Middle frontal gyrus (tissue), 1 donor: ENCODE measurements around the gene RNF19B.

Experiments used
- DNase-seq: peaks from one replicate; pipeline ENCODE4 v3.0.0-alpha.2; 2015; ENCODE audit warnings: low spot score; ENCODE audit errors: extremely low spot score

RNF19B gene

DNA sequence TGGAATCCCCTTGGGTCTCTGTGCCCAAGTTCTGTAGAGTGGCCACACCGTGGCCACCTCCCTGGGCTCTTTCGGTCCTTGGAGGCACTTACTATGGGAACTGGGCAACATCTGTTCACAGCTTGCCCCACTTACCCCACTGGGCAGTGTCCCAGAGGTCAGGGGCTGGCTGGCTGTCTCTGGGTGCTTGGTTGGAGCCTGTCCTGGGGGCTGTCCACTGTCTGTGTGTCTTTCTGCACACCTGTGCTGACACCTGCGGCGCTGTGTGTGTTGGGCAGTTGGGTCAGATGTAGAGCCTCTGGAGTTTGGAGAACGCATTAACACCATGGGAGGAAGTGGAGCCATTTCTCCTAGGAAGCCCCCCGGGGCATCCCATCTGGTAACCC lies 62.1 kb downstream of the RNF19B start:
- no peak for DNase-seq

DNA sequence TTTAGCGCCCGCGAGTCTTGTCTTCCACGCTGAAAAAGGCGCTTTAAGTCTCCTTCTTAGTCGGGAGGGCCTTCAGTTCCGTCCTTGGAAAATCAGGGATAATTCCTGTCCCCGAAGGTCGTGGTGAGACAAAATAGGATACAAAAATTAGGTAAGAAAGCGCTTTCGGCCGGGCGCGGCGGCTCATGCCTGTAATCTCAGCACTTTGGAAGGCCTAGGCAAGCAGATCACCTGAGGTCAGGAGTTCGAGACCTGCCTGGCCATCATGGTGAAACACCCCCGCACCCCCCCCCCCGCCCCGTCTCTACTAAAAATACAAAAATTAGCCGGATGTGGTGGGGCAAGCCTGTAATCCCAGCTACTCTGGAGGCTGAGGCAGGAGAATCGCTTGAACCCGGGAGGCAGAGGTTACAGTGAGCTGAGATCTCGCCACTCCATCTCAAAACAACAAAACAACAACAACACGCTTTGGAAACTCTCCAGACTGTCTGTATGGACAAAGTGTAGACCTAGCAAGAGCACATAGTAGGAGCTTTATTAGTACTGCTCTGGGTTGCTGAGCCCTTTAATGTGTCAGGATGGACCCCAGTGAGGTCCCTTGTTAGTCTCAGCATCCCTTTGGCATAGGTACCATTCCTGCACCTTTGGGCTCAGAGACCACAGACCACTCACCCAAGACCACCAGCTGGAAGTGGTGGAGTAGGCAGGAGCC lies 62.6 kb downstream of the RNF19B start:
- DNase-seq = no peak

DNA sequence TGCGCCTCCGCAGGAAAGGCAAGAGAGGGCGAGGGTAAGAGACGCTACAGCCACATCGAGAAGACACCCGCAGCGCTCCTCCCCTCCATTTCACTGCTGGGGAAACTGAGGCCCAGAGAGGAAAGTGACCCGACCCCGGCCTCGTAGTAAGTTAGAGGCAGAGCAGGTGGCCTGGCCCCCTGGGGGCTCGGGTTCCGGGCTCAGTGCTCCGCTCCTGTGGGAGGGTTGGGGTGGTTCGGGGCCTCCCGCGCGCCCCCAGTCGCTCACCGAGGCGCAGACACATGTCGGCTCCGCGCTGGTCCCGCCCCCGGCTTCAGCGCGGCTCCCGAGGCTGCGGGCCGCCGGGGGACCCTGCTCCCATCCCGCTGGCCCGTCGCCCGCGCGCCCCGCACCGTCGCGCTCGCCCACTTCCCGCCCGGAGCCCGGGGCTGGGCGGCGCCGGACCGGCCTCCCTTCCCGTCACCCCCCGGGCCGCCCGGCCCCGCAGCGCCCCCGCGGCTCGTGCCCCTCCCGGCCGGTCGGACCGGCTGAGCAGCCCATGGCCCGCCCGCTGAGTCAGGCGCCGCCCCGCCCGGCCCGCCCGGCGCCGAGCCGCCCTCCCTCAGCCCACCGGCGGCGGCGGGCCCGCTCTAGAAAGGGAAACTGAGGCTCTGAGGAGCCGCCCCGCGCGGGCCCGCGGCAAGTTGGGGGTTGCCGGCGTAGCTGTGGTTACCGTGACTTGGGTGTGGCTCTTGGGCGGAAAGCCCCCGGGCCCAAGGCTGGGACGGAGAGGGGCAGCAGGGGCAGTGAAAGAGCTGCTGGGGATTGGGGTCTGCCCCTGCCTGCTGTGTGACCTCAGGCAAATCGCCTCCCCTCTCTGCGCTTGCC lies 63.4 kb downstream of the RNF19B start, which contains the start of gene TMEM54:
TMEM54 (minus strand) TSS at position 434 of the 867 bp plus-strand sequence; CDS start at position 283, 151 bp downstream.
- no peak for DNase-seq

DNA sequence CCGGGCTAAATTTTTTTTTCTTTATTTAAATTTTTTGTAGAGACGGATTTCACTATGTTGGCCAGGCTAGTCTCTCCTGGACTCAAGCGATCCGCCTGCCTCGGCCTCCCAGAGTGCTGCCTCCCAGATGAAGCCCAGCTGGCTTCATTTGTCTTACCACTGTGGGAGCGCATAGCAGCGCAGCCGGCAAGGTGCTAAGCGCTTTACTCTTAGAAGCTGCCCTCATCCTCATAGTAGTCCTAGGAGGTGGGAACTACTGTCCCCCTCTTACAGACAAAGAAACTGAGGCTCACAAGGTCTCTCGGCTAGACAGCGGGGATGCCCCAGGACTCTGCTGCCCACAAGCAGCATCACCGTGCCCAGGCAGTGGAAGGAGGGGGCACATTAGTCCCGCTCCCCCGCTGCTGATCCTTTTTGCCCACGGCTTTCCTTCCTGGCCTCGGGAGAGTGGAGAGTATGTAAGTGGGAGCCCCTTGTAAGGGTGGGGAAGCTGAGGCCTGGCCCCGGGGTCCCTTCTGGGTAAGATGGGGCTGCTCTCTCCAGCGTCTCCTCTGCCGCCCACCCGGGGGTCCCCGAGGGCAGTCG lies 64.1 kb downstream of the RNF19B start:
- no peak for DNase-seq

DNA sequence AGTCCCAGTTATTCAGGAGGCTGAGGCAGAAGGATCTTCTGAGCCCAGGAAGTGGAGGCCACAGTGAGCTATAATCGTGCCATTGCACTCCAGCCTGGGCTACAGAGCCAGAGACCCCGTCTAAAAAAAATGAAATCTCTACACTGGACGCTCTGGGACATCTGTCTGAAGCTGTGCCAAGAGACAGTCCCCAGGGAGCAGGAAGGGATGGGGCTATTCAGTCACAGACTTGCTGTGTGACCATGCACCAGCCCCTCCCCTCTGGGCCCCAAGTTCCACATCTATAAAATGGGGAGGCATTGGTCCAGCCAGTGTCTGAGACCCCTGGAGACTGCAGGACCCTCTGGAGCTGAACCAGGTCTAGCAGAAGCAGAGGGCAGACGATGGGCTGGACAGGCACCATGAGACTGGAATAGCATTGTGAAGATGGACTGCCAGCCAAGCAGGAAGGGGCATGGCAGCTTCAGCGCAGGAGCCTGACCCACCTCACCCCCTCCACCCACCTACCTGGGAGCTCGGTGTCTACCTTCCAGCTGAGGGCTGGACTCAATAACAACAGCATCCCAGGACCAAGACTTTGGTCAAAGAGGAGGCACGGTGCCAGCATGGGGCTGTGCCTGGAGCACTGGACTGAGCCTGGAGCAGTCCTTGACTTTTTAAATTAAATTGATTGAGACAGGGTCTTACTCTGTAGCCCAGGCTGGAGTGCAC lies 64.9 kb downstream of the RNF19B start:
- DNase-seq = no peak

DNA sequence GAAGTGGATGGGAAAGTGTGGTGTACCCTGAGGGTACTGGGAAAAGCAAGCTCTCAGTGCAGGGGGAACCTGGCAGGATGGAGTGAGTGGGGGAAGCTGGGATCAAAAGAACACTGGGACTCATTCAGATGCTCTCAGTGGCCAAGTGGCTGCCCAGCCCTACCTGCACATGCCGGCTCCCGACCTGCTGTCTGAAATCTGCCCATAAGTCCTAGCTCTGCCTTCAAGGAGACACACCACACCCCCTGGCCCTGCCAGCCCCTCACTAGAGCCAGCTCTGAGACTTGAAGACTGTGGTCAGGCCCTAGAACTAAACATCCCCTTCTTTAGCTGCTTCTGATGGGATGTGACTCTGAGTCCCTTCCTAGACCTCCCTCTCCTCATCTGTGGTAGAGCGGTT lies 65.7 kb downstream of the RNF19B start:
- no peak for DNase-seq

DNA sequence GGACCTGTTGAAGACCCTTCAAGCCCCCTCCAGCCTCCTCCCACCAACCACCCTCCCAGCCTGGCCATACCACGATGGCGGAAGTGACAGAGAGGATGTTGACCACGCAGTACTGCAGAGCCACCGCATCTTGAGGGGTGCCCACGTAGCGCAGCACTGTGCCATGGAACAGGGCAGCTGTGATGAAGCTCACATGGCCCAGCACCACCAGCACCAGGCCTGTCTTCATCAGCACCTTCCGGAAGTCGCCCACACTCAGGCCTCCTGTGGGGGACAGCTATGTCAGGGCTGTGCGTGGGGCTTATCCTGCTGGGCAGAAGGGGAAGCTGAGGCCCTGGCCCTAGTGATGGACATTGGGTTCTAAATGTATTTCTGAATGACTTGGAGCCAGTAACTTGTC lies 66.6 kb downstream of the RNF19B start:
- DNase-seq = no peak

DNA sequence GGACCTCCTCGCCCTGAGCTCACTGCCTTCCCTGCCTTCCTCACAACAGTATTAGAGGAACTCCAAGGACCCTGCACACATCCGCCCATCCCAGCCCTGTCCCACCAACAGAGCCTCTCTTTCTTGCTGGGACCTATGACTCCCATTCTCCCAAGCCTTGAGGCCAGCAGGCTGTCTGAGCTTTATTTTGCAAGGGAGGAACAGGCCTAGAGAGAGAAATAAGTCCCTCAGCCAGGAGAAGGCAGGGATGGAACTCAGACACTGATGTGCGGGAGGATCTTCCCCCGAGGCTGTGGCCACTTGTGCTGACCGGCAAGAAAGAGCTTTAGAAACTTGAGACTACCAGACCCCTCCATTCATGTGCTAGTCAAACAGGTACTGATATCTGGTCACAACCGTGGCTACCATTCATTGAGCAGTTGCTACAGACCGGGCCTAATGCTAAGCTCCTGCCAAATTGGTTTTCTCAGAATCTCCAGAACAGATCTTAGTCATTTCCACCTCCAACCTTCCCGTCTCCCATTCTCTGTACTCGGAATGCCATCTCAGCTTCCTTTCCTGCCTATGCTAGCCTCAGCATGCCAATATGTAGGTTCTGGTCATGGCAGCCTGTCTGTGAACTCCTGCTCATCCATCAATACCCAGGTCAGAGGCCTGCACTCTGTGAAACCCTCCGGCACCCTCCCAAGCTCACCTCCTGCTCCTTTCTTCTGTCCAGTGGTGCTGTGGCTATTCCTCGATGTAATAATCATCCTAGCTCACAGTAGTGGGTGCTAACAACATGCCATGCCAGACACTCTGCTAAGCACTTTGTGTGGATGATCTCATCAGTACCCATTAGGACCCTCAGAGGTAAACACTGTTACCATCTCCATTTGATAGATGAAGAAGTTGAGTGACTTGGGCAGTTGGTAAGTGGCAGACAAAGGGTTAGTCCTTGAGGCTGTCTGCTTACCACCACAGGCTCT lies 67.2 kb downstream of the RNF19B start:
- DNase-seq = no peak

DNA sequence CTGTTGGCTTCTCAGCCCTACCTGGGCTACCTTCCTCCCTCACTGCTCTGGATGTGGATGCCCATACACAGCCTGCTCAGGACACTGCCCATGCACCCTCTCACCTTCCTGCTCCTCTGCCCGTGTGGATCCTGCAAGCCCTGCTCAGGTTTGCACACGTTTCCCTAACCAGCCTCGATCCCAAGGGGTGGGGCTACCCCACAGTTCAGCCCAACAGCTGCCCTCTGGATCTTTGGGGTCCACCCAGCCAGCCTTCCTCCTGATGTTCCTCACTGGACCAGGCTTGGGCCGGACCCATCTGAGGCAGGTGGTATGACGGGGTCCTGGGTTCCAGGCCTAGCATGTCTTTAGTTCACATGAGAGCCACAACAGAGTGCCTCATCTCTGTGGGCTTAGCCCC lies 68.2 kb downstream of the RNF19B start:
- DNase-seq = no peak

DNA sequence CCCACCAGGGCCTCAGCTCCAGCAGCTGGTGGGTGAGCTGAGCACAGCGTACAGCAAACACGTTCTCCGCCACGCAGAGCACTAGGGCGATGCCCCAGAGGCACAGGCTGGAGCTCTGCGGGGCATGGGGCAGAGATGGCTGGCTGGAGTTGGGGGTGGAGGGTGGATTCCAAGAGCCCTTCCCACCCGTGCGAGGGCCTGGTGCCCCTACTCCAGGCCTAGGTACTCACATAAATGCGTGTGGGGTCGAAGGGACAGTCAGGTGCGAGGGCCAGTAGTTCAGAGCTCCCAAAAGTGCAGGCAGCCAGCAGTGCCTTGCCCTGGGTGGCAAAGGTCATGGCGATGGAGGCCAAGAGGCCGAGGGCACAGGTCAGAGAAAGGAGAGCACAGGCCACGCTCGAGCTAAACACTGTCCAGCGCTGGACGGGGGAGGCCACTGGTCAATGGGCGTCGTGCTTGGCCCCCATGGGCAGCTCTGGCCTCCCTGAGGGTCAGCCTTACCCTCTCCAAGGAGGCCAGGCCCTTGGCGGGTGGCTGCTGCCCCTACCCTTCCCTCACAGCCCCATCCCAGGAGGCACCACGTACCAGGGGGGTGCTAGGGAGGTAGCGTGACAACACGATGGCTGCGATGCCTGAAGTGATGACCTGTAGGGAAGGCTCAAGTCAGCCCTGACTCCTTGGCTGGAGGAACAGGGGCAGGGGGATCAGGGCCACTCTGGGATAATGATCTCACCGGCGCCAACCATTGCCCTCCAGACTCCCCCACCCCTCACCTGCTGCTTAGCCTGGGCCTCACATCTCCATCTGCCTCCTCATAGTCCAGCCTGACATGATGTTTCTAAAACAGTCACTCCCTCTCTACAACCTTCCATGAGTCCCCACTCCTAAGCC lies 69.0 kb downstream of the RNF19B start:
- no peak for DNase-seq

DNA sequence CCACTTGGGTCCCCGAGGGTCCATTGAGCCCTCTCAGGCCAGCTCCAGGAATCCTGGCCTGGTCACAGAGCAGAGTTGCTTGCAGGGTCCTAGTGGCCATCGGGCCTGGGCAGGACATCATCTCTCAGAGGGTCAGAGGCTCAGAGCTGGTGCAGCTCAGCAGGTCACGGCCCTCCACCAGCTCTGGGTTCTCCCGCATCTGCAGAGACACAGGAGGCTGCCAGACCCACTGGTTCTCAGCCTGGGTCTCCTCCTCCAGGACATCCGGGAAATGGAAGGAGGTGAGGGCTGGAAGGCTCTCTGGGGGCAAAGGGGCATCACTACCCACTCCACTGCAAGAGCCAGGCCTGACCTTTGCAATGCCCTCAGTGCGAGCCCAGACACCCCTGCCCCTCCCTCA lies 69.9 kb downstream of the RNF19B start:
- DNase-seq = no peak

DNA sequence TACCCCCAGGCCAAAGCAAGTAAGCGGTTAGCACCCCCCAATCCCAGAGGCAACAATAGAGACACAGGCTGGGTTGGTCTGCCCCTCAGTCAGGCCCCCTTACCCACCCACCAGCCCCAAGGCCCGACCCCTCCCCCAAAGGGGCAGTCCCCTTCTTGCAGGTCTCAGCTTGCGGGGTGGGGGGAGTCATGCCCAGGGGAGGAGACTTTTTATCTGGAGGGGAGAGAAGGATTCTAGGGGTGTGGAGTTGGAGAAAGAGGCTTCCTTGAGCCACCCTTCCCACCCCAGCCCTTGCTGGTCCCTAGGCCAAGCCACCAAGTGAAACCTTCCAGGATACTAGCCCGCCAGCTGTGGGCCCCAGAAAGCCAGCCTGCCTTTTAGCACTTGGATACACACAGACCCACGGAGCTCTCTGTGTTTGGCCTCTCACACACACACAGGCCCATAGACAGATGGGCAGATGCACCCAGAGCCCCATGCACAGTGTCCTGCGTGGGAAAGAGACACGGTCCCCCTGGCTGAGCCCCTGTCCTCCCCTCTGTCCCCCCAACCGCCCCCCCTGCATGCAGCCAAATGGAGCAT lies 70.5 kb downstream of the RNF19B start:
- DNase-seq = no peak

DNA sequence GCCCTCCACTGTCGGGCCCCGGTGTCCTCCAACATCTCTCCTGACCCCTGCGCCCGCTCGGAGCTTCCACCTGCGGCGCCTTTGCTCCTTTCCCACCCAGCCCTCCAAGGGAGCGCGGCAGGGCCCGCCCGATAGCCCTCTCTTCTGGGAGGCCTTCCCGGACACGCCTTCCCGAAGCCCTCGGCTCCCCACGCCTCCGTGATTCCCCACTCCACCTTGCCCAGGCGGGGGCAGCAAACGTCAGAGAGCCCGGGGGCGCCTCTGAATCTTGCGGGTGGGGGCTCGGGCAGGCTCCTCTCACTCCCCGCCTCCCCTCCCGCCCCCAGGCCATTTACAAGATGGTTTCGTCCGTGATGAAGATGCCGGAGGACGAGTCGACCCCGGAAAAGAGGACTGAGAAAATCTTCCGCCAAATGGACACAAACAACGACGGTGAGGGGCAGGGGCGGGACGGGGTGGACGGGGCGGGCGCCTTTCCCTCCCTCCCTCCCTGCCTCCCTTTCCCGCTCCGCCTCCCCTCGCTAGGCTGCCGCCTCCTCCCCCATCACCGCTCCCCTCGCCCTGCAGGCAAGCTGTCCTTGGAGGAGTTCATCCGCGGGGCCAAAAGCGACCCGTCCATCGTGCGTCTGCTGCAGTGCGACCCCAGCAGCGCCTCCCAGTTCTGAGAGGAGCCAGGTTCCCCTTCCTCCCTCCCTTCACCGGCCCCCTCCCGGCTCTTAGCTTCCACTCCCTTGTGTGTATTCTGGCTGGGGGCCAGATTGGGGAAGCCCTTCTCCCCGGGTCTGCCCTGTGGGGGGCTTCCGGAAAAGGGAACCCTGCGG lies 71.2 kb downstream of the RNF19B start:
- DNase-seq = no peak

DNA sequence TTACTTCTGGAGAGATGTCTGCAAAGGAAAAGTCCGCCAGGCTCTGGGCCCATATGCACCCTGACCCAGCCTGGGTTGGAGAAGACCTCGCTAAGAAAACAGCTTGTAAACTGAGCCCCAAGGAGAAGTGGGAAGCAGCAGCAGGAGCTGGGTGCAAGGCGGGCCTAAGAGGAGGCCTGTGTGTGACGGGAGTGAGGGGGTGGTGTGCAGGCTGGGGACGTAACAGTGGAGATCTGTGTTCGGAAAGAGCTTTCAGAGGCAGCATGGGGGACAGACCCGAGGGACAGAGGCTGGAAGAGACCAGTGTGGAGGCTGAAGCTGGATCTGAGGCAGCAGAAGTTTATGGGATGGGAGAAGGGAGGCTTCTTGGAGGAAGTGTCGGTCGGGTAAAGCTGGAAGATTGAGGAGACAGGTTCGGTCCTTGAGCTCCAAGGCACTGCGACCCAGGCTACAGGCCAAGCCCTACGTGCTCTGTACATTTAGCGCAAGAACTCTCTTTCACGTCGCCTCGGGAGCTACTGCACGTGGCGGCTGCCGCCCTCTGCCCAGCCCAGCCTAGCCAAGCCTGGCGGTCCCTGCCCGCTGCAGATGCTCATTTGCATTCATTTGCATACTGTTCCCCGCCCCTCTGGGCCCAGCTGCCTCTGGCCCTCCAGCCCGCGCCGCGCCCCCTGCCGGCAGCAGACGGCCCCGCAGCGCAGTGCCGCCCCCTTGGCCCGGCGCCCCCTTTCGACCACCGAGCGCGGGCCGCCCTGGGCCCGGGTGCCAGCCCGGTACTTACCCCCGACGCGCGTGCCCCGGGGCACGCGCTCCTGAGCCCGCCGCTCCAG lies 72.0 kb downstream of the RNF19B start:
- no peak for DNase-seq

DNA sequence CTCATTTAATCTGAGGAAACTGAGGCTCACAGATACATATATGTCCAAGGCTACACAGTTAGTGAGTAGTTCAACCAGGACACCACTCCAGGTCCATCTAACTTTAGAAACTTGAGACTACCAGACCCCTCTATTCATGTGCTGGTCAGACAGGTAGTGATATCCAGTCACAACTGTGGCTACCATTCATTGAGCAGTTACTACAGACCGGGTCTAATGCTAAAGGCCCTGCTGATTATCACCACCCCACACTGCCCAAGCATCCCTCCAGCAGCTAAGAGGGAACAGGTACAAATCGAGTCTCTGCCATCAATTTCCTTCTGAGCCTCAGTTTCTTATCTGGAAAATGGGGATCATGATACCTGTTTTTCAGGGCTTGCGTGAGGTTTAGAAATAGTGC lies 73.0 kb downstream of the RNF19B start:
- no peak for DNase-seq

DNA sequence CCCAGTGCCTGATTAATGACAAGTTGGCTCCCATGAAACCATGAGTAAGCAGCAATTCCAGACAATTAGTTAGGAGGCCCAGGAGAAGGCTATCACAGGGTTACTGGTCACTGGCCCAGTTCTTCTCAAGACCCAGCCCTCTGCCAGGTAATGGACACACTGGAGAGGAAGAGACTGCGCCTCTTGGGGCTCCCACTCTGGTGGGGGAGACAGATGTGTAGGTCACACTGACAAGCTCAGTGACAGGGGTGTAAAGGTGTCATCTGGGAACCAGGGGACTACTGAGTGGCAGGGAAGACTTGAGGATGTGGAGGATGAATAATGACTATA lies 73.4 kb downstream of the RNF19B start:
- no peak for DNase-seq

DNA sequence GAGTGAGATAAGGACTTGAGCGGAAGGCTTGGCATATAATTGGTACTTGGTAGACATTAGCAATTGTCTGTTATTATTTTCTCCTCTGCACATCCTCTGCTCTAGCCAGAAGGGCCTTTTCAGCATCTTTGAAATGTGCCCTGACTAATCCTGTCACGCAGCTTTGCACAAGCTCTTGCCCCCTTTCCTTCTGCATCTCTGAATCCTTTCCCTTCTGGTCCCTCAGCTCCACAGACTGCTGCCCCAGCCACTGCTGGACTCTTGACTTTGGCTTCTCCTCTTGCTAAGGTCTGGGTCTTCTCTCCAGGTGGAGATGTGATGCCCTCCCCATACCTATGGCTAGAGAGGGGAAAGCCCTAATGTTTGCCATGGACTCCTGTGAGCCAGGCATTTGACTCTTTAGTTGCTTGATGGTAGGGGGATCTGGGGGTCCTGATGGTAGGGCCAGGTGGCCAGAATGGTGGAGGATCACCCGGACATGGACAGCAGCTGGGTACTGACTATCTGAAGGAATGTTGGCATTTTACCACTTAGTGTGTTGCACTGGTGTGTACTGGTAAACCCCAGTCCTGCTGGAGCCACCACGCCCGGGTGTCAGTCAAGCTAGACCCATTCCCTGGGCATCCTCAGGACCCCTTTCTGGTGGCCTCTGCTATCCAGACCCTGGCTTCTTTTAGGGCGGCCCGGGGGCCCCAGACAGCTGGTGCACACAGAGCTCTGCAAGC lies 73.9 kb downstream of the RNF19B start:
- DNase-seq = no peak
